Activated naive CD8-positive, alpha-beta T cell treated with anti-CD3 and anti-CD28 coated beads, Interleukin-2, amount 50 U/mL, for 24 hours (primary cell): ENCODE results near the gene PTPRH.

Experiments used
- ATAC-seq: fragments of 150-1000 bp; cut with Tn5 transposase; one replicate; pipeline ENCODE4 v1.10.0; 2021
- DNase-seq: peaks from one replicate; pipeline ENCODE4 v3.0.0; 2021
- H3K27ac Mint-ChIP-seq: one replicate; pipeline ENCODE4 v1.8.0; 2021; ENCODE audit warnings: mild to moderate bottlenecking, mixed read lengths
- H3K27me3 Mint-ChIP-seq: one replicate; pipeline ENCODE4 v1.8.0; 2021; ENCODE audit warnings: mixed read lengths
- H3K36me3 Mint-ChIP-seq: one replicate; pipeline ENCODE4 v1.8.0; 2021; ENCODE audit warnings: low read depth, mixed read lengths
- H3K4me1 Mint-ChIP-seq: one replicate; pipeline ENCODE4 v1.8.0; 2021; ENCODE audit warnings: mixed read lengths
- H3K4me3 Mint-ChIP-seq: one replicate; pipeline ENCODE4 v1.8.0; 2021; ENCODE audit warnings: mild to moderate bottlenecking, moderate library complexity, mixed read lengths
- H3K9me3 Mint-ChIP-seq: one replicate; pipeline ENCODE4 v1.8.0; 2021; ENCODE audit warnings: mixed read lengths

Gene PTPRH

GRCh38 chr19:55133639-55134444 lies 75.5 kb downstream of the PTPRH start:
- Mint-ChIP-seq H3K9me3 (no peaks in the 10 kb centered on the region), H3K36me3 (no peaks in the 10 kb centered on the region), H3K27ac (no peak overlapping the region), H3K27me3 (peaks cover 50% of the 10 kb centered on the region), H3K4me1 (no peaks in the 10 kb centered on the region), H3K4me3 (no peak overlapping the region)
- no peak for DNase-seq
- ATAC-seq: no peak

GRCh38 chr19:55132453-55133129 lies 76.7 kb downstream of the PTPRH start:
- no peaks in the 10 kb centered on the region for H3K36me3 Mint-ChIP-seq
- peaks cover 44% of the 10 kb centered on the region for H3K27me3 Mint-ChIP-seq
- H3K27ac Mint-ChIP-seq: no peak overlapping the region
- no peak for ATAC-seq
- H3K4me1 Mint-ChIP-seq: no peaks in the 10 kb centered on the region
- no peaks in the 10 kb centered on the region for H3K9me3 Mint-ChIP-seq
- H3K4me3 Mint-ChIP-seq: no peak overlapping the region
- DNase-seq: no peak

GRCh38 chr19:55131421-55131820 lies 77.9 kb downstream of the PTPRH start:
- no peaks in the 10 kb centered on the region for H3K36me3 Mint-ChIP-seq
- H3K9me3 Mint-ChIP-seq: no peaks in the 10 kb centered on the region
- H3K27me3 Mint-ChIP-seq: peaks cover 54% of the 10 kb centered on the region
- no peak for ATAC-seq
- no peaks in the 10 kb centered on the region for H3K4me1 Mint-ChIP-seq
- DNase-seq: no peak
- no peak overlapping the region for H3K4me3 Mint-ChIP-seq
- no peak overlapping the region for H3K27ac Mint-ChIP-seq
